HG03095 (cell line): ENCODE measurements around the gene EDEM1.

Experiments used
- ATAC-seq: cut with Tn5 transposase; IDR thresholded peaks from one replicate; pipeline ENCODE4 v1.9.1; 2021; ENCODE audit warnings: moderate library complexity; ENCODE audit not compliant: unreplicated experiment

EDEM1 gene

GRCh38 chr3:5264093-5264600, 76.6 kb downstream of the EDEM1 start:
- no peak for ATAC-seq

GRCh38 chr3:5264896-5265770, 77.6 kb downstream of the EDEM1 start:
- no peak for ATAC-seq

GRCh38 chr3:5267252-5267651, 79.7 kb downstream of the EDEM1 start:
- no peak for ATAC-seq

GRCh38 chr3:5267889-5268288, 80.4 kb downstream of the EDEM1 start:
- no peak for ATAC-seq
